NCI-H460 (cell line): ENCODE data around the gene CYBA. TPM values are rescaled to one million over a fixed set of nuclear protein-coding genes. Genes with fewer than 3 reads are reported as not detected.
A peak's percentile ranks its signal among the peaks of the same experiment; 100 is the strongest.
"Not testable (repeated sequence)": the region's sequence is repeated elsewhere in the genome, so short reads cannot be mapped to it uniquely, and the experiment has no call there.

Experiments
- DNase-seq: peaks from one replicate; pipeline ENCODE4 v3.0.0-alpha.2; 2016; ENCODE audit warnings: low read depth; ENCODE audit errors: extremely low read depth
- total RNA-seq: library from RNA; depleted of rRNA; stranded (reverse); fragments of >200 nt; shearing (Covaris generic); gene quantifications from 2 replicates; pipeline ENCODE4 v1.2.3, GENCODE V29; 2014

Gene CYBA
- total RNA-seq, 1 experiment from 2014 or later, result 143 TPM

GRCh38 chr16:88686439-88687253 is 35.8 kb upstream of the CYBA start, which contains the start of gene SNAI3:
SNAI3 (minus strand) TSS chr16:88686507; CDS start chr16:88686406, 101 bp downstream.
- peak; percentile 48 for DNase-seq

- DNase-seq, result no peak
Measured at GRCh38 chr16:88686062-88686438, 35.2 kb upstream of the CYBA start.

GRCh38 chr16:88685156-88686061 is 34.6 kb upstream of the CYBA start:
- DNase-seq, result no peak

- DNase-seq, result no peak
Measured at GRCh38 chr16:88684569-88685155, 33.8 kb upstream of the CYBA start.

- DNase-seq, result no peak
Measured at GRCh38 chr16:88681709-88682451, 31.0 kb upstream of the CYBA start.

GRCh38 chr16:88681084-88681680 is 30.3 kb upstream of the CYBA start:
- DNase-seq, result no peak

GRCh38 chr16:88680554-88681083 is 29.8 kb upstream of the CYBA start:
- DNase-seq, result no peak

GRCh38 chr16:88678224-88678979 is 27.5 kb upstream of the CYBA start:
- no peak for DNase-seq

- DNase-seq, result no peak
Measured at GRCh38 chr16:88677721-88678120, 26.9 kb upstream of the CYBA start.

GRCh38 chr16:88676502-88677242 is 25.8 kb upstream of the CYBA start:
- DNase-seq, result no peak

GRCh38 chr16:88673716-88674379 is 23.0 kb upstream of the CYBA start:
- no peak for DNase-seq

GRCh38 chr16:88672776-88673175 is 21.9 kb upstream of the CYBA start:
- DNase-seq, result no peak

- DNase-seq, result no peak
Measured at GRCh38 chr16:88671806-88672205, 21.0 kb upstream of the CYBA start.

GRCh38 chr16:88669980-88670379 is 19.1 kb upstream of the CYBA start:
- DNase-seq, result no peak

- not testable (repeated sequence) for DNase-seq
Measured at GRCh38 chr16:88669493-88669892, 18.6 kb upstream of the CYBA start.

GRCh38 chr16:88667461-88667860 is 16.6 kb upstream of the CYBA start:
- DNase-seq, result no peak

- DNase-seq, result no peak
Measured at GRCh38 chr16:88665570-88665969, 14.7 kb upstream of the CYBA start.

- DNase-seq, result no peak
Measured at GRCh38 chr16:88665148-88665547, 14.3 kb upstream of the CYBA start.
